ENCODE data around the gene CETP. TPM values are rescaled to one million over a fixed set of nuclear protein-coding genes. Genes with fewer than 3 reads are reported as not detected.

The CETP gene
- total and polyA plus RNA-seq, 9 of the 15 experiments (the other 6 are each of a cell fraction or from before 2014, with no cell fraction given), result 0.07 to 0.11 TPM; not detected in 7

DNA sequence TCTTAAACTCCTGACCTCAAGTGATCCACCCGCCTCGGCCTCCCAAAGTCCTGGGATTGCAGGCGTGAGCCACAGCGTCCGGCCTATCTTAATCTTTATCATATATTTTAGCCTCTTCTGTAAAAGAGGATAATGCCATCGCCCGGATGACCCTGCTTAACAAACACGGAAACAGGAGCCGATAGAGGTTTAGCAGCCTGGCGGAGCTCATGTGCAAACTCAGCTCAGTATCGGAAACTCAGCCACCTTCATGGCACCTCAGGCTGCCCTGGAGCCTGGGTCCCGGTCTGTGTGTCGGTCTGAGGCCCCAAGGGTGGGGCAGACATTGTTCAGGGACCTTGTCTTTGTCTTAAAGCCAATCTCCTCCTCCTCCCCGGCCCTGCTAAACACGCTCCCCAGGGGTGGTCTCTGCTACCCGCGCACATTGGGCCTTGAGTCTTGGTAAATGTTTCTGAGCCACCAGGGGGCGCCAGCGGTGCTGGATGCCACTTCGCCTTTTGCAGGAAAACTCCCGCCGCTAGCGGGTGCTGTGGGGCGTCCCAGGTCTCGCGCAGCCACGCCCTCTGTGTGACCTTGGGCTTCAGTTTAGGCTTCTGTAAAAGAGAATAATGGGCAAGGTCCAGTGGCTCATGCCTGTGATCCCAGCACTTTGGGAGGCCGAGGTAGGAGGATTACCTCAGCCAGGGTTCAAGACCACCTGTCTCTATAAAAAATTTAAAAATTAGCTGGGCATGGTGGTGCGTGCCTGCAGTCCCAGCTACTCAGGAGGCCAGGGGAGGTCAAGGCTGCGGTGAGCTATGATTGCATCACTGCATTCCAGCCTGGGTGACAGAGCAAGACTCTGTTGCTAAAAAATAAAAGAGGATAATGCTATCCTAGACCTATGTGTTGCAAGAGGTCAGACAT is 2.7 kb downstream of the CETP start (continued):
- TF ChIP-seq TSC22D4 (tag; IDR thresholded peaks at IDR 0.05) (no peak), CBFA2T2 (conservative IDR thresholded peaks at IDR 0.05) (no peak), DNMT1 (IDR thresholded peaks at IDR 0.05) (no peak), ATF1 (CRISPR knock-in tag; IDR thresholded peaks at IDR 0.05) (no peak), ATF1 (tag; IDR thresholded peaks at IDR 0.05) (peak; percentile 40; the same call in 1 of the 2 replicates), NR2C2 (CRISPR knock-in tag; IDR thresholded peaks at IDR 0.05) (no peak), NR2C2 (tag; IDR thresholded peaks at IDR 0.05) (peak; percentile 72), GTF2A2 (tag; IDR thresholded peaks at IDR 0.05) (no peak), ZNF699 (CRISPR knock-in tag; IDR thresholded peaks at IDR 0.05; ENCODE audit: insufficient replicate concordance) (no peak), ZNF766 (CRISPR knock-in tag; conservative IDR thresholded peaks at IDR 0.05) (no peak), KDM1A (IDR thresholded peaks at IDR 0.05) (peak; percentile 40 to 71; a peak in 3 of 4 replicates), XRCC5 (IDR thresholded peaks at IDR 0.05; ENCODE audit: low read depth, low read length) (peak; percentile 98), ZKSCAN1 (IDR thresholded peaks at IDR 0.05; ENCODE audit: low read depth, low read length) (0 out of 2 replicates have a peak, but pooled peaks have one; percentile 34), CREM (IDR thresholded peaks at IDR 0.05; ENCODE audit: low read depth) (peak; percentile 19; the same call in 1 of the 2 replicates), HMGN3 (IDR thresholded peaks at IDR 0.05; ENCODE audit: borderline replicate concordance, extremely low read depth, insufficient read length, low read depth, low read length) (peak; percentile 40), ILF3 (IDR thresholded peaks at IDR 0.05; ENCODE audit: borderline replicate concordance) (no peak), ZNF586 (CRISPR knock-in tag; conservative IDR thresholded peaks at IDR 0.05) (no peak)
- TF ChIP-seq, protein P1, sequence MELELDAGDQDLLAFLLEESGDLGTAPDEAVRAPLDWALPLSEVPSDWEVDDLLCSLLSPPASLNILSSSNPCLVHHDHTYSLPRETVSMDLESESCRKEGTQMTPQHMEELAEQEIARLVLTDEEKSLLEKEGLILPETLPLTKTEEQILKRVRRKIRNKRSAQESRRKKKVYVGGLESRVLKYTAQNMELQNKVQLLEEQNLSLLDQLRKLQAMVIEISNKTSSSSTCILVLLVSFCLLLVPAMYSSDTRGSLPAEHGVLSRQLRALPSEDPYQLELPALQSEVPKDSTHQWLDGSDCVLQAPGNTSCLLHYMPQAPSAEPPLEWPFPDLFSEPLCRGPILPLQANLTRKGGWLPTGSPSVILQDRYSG (tag; conservative IDR thresholded peaks at IDR 0.05; ENCODE audit: low read depth), result no peak
- TF ChIP-seq, protein P2, sequence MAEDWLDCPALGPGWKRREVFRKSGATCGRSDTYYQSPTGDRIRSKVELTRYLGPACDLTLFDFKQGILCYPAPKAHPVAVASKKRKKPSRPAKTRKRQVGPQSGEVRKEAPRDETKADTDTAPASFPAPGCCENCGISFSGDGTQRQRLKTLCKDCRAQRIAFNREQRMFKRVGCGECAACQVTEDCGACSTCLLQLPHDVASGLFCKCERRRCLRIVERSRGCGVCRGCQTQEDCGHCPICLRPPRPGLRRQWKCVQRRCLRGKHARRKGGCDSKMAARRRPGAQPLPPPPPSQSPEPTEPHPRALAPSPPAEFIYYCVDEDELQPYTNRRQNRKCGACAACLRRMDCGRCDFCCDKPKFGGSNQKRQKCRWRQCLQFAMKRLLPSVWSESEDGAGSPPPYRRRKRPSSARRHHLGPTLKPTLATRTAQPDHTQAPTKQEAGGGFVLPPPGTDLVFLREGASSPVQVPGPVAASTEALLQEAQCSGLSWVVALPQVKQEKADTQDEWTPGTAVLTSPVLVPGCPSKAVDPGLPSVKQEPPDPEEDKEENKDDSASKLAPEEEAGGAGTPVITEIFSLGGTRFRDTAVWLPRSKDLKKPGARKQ (CRISPR knock-in tag; IDR thresholded peaks at IDR 0.05), result no peak
- TF ChIP-seq, protein P3, sequence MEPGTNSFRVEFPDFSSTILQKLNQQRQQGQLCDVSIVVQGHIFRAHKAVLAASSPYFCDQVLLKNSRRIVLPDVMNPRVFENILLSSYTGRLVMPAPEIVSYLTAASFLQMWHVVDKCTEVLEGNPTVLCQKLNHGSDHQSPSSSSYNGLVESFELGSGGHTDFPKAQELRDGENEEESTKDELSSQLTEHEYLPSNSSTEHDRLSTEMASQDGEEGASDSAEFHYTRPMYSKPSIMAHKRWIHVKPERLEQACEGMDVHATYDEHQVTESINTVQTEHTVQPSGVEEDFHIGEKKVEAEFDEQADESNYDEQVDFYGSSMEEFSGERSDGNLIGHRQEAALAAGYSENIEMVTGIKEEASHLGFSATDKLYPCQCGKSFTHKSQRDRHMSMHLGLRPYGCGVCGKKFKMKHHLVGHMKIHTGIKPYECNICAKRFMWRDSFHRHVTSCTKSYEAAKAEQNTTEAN (CRISPR knock-in tag; IDR thresholded peaks at IDR 0.05), result no peak
- TF ChIP-seq, protein P4, sequence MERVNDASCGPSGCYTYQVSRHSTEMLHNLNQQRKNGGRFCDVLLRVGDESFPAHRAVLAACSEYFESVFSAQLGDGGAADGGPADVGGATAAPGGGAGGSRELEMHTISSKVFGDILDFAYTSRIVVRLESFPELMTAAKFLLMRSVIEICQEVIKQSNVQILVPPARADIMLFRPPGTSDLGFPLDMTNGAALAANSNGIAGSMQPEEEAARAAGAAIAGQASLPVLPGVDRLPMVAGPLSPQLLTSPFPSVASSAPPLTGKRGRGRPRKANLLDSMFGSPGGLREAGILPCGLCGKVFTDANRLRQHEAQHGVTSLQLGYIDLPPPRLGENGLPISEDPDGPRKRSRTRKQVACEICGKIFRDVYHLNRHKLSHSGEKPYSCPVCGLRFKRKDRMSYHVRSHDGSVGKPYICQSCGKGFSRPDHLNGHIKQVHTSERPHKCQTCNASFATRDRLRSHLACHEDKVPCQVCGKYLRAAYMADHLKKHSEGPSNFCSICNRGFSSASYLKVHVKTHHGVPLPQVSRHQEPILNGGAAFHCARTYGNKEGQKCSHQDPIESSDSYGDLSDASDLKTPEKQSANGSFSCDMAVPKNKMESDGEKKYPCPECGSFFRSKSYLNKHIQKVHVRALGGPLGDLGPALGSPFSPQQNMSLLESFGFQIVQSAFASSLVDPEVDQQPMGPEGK (CRISPR knock-in tag; IDR thresholded peaks at IDR 0.05; ENCODE audit: borderline replicate concordance), result no peak

Measured in K562 (cell line).